ENCODE results near the gene BRAP. TPM values are rescaled to one million over a fixed set of nuclear protein-coding genes. Genes with fewer than 3 reads are reported as not detected.
"Not testable (repeated sequence)": the region's sequence is repeated elsewhere in the genome, so short reads cannot be mapped to it uniquely, and the experiment has no call there.

The BRAP gene
- total and polyA plus RNA-seq, 10 of the 15 experiments (the other 5 are each of a cell fraction or from before 2014, with no cell fraction given): 2.3 to 28.2 (median 17.8) TPM

DNA sequence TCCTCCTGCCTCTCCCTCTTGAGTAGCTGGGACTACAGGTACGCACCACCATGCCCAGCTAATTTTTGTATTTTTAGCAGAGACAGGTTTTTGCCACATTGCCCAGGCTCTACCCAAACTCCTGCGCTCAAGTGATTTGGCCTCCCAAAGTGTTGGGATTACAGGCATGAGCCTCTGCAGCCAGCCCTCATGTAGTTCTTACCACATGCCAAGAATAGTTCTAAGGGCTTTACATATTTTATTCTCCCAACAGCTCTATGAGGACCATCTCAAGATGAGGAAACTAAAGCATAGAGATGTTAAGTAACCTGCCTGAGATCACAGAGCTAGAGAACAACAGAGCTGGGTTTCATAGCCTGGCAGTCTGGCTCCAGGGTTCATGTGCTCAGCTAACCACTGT, 43.0 kb upstream of the BRAP start (continued):
- TF ChIP-seq, protein P1, sequence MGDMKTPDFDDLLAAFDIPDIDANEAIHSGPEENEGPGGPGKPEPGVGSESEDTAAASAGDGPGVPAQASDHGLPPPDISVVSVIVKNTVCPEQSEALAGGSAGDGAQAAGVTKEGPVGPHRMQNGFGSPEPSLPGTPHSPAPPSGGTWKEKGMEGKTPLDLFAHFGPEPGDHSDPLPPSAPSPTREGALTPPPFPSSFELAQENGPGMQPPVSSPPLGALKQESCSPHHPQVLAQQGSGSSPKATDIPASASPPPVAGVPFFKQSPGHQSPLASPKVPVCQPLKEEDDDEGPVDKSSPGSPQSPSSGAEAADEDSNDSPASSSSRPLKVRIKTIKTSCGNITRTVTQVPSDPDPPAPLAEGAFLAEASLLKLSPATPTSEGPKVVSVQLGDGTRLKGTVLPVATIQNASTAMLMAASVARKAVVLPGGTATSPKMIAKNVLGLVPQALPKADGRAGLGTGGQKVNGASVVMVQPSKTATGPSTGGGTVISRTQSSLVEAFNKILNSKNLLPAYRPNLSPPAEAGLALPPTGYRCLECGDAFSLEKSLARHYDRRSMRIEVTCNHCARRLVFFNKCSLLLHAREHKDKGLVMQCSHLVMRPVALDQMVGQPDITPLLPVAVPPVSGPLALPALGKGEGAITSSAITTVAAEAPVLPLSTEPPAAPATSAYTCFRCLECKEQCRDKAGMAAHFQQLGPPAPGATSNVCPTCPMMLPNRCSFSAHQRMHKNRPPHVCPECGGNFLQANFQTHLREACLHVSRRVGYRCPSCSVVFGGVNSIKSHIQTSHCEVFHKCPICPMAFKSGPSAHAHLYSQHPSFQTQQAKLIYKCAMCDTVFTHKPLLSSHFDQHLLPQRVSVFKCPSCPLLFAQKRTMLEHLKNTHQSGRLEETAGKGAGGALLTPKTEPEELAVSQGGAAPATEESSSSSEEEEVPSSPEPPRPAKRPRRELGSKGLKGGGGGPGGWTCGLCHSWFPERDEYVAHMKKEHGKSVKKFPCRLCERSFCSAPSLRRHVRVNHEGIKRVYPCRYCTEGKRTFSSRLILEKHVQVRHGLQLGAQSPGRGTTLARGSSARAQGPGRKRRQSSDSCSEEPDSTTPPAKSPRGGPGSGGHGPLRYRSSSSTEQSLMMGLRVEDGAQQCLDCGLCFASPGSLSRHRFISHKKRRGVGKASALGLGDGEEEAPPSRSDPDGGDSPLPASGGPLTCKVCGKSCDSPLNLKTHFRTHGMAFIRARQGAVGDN (IDR thresholded peaks at IDR 0.05): no peak
- TF ChIP-seq TCF7 (IDR thresholded peaks at IDR 0.05; ENCODE audit: borderline replicate concordance): no peak
- TF ChIP-seq IKZF2 (IDR thresholded peaks at IDR 0.05): no peak
- no peak for TF ChIP-seq SMAD5 (IDR thresholded peaks at IDR 0.05; ENCODE audit: low read depth)
- TF ChIP-seq, protein P2, sequence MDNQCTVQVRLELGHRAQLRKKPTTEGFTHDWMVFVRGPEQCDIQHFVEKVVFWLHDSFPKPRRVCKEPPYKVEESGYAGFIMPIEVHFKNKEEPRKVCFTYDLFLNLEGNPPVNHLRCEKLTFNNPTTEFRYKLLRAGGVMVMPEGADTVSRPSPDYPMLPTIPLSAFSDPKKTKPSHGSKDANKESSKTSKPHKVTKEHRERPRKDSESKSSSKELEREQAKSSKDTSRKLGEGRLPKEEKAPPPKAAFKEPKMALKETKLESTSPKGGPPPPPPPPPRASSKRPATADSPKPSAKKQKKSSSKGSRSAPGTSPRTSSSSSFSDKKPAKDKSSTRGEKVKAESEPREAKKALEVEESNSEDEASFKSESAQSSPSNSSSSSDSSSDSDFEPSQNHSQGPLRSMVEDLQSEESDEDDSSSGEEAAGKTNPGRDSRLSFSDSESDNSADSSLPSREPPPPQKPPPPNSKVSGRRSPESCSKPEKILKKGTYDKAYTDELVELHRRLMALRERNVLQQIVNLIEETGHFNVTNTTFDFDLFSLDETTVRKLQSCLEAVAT (IDR thresholded peaks at IDR 0.05): no peak
- no peak for TF ChIP-seq TCF12 (IDR thresholded peaks at IDR 0.05; ENCODE audit: low read depth, low read length)
- no peak for TF ChIP-seq CREM (IDR thresholded peaks at IDR 0.05; ENCODE audit: low read depth)
- TF ChIP-seq, protein P3, sequence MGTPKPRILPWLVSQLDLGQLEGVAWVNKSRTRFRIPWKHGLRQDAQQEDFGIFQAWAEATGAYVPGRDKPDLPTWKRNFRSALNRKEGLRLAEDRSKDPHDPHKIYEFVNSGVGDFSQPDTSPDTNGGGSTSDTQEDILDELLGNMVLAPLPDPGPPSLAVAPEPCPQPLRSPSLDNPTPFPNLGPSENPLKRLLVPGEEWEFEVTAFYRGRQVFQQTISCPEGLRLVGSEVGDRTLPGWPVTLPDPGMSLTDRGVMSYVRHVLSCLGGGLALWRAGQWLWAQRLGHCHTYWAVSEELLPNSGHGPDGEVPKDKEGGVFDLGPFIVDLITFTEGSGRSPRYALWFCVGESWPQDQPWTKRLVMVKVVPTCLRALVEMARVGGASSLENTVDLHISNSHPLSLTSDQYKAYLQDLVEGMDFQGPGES (IDR thresholded peaks at IDR 0.05): no peak
- TF ChIP-seq CBX3 (IDR thresholded peaks at IDR 0.05; ENCODE audit: borderline replicate concordance, low read depth): no peak
- no peak for TF ChIP-seq STAT1 (conservative IDR thresholded peaks at IDR 0.05)
- no peak for TF ChIP-seq SUPT20H (IDR thresholded peaks at IDR 0.05; ENCODE audit: borderline replicate concordance, control insufficient read depth, low read depth, low read length)

DNA sequence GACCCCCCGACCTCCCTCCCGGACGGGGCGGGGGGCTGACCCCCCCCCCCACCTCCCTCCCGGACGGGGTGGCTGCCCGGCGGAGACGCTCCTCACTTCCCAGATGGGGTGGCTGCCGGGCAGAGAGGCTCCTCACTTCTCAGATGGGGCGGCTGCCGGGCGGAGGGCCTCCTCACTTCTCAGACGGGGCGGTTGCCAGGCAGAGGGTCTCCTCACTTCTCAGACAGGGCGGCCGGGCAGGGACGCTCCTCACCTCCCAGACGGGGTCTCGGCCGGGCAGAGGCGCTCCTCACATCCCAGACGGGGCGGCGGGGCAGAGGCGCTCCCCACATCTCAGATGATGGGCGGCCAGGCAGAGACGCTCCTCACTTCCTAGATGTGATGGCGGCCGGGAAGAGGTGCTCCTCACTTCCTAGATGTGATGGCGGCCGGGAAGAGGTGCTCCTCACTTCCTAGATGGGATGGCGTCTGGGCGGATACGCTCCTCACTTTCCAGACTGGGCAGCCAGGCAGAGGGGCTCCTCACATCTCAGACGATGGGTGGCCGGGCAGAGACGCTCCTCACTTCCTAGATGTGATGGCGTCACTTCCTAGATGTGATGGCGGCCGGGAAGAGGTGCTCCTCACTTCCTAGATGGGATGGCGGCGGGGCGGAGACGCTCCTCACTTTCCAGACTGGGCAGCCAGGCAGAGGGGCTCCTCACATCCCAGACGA, 38.0 kb upstream of the BRAP start:
- SMC1A ChIA-PET (ENCODE audit: uncharacterized antibody, unreplicated experiment); ATAC-seq; H3K79me2 ChIP-seq (ENCODE audit: control insufficient read depth, insufficient read depth, low read length); POLR2A ChIA-PET; H3K4me2 ChIP-seq (ENCODE audit: control insufficient read depth, insufficient read depth); BruUV-seq (replicated peaks); H3K4me1 ChIP-seq (ENCODE audit: control insufficient read depth, insufficient read depth, low read length); H3K27me3 ChIP-seq (replicated peaks in 1 of 2; ENCODE audit: control insufficient read depth in 2 of 2, insufficient read depth in 2 of 2, low read length in 1 of 2); H4K20me1 ChIP-seq (ENCODE audit: control insufficient read depth, insufficient read depth); H3K4me3 ChIP-seq; CTCF ChIA-PET; H3K36me3 ChIP-seq (ENCODE audit: control insufficient read depth in 2 of 2, insufficient read depth in 2 of 2, low read length in 1 of 2); DNase-seq (ENCODE audit: low read depth, low spot score); intact Hi-C loops (cut with micrococcal nuclease; ENCODE audit: unreplicated experiment); H3K9me3 ChIP-seq (replicated peaks; ENCODE audit: control insufficient read depth, insufficient read depth, low read length); in situ Hi-C loops (cut with MboI); FAIRE-seq; H3K27ac ChIP-seq (ENCODE audit: control insufficient read depth, insufficient read depth); H2AFZ ChIP-seq (ENCODE audit: control insufficient read depth, low read depth, low read length); H3K9ac ChIP-seq (ENCODE audit: control insufficient read depth, insufficient read depth, low read length); RAD21 ChIA-PET (ENCODE audit: unreplicated experiment): not testable (repeated sequence)
- 95% methylated on average over 33 of the region's 46 CpGs for WGBS (ENCODE audit: insufficient coverage, insufficient replicate concordance, low lambda C conversion rate, missing lambda C conversion rate)

Data from GM12878 (cell line).